Breast epithelium (tissue), 4 donors: ENCODE data around the gene ST7. TPM values are rescaled to one million over a fixed set of nuclear protein-coding genes. Genes with fewer than 3 reads are reported as not detected.

Experiments
- DNase-seq, 2 donors: peaks; one replicate each; pipeline ENCODE4 v3.0.0-alpha.2; 2019; ENCODE audit warnings: low spot score in 2 of 2
- H3K27ac ChIP-seq, 2 donors: fragments of 200-600 bp; sonication (generic) in 1 of 2; one replicate each; pipeline ENCODE4 v1.5.1; 2016 to 2019; ENCODE audit warnings: mild to moderate bottlenecking in 1 of 2
- H3K27me3 ChIP-seq, 2 donors: fragments of 200-600 bp; sonication (generic) in 1 of 2; one replicate each; pipeline versions ENCODE4 v1.5.1 to v1.6.0; 2017 to 2019; ENCODE audit warnings: control low read depth in 1 of 2, mild to moderate bottlenecking in 1 of 2
- H3K36me3 ChIP-seq: fragments of 200-600 bp; one replicate; pipeline ENCODE4 v1.5.1; 2019
- H3K4me1 ChIP-seq, 2 donors: fragments of 200-600 bp; sonication (generic); one replicate each; pipeline ENCODE4 v1.5.1; 2016 to 2019; ENCODE audit warnings: control low read depth in 1 of 2
- H3K4me3 ChIP-seq, 3 donors: fragments of 200-600 bp; sonication (generic); 1 replicate in 2 of 3; 2 replicates in 1 of 3; pipeline ENCODE4 v1.5.1; 2016 to 2019; ENCODE audit warnings: mild to moderate bottlenecking in 3 of 3, moderate library complexity in 2 of 3
- H3K9me3 ChIP-seq, 2 donors: fragments of 200-600 bp; sonication (generic) in 1 of 2; one replicate each; pipeline ENCODE4 v1.5.1; 2016 to 2019; ENCODE audit warnings: control low read depth in 1 of 2
- POLR2A ChIP-seq: fragments of 450-650 bp; IDR thresholded peaks from one replicate; pipeline ENCODE4 v1.6.1; 2016; ENCODE audit warnings: antibody characterized with exemption, mild to moderate bottlenecking, moderate library complexity
- POLR2AphosphoS5 ChIP-seq, 3 donors: sonication (generic); formaldehyde crosslinking; IDR thresholded peaks; one replicate each; pipeline ENCODE4 v1.6.1; 2017; ENCODE audit warnings: antibody characterized with exemption in 3 of 3
- intact Hi-C: fragments of 100-400 bp; cut with DNase I; formaldehyde crosslinking; loops from one replicate; pipeline ENCODE4 v1.15.1; 2023; ENCODE audit warnings: low total_unique reads
- total RNA-seq, 3 donors: library from RNA; depleted of rRNA; stranded (reverse); fragments of >200 nt; gene quantifications; one replicate each; pipeline ENCODE4 v1.1.0, GENCODE V29; 2016
- TF ChIP-seq, protein P1 (sequence below), 3 donors: fragments of 450-650 bp; IDR thresholded peaks; one replicate each; pipeline ENCODE4 v1.5.1; 2016 to 2017; ENCODE audit warnings: antibody characterized with exemption in 3 of 3, mild to moderate bottlenecking in 3 of 3, moderate library complexity in 3 of 3

The ST7 gene
- total RNA-seq, 3 donors from 2014 or later, result 24.3 to 41.4 (median 27.5) TPM

DNA sequence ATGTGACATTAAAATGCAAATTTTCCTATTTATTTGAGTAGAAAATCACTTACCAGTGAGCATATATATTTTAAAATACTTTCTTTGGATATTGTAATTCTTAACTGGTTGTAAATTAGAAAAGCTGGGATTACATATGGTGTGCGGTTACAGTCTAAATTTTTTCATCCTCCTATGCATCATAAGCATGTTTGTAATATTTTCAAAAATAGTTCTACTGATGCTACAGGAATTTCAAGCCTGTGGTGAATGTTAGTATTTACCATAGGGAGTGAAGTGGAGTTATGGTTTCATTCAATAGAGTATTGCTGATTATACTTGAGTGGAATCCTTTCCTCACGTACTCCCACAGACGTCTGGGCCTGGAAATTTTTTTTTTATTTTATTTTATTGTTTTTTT is 34.6 kb upstream of the ST7 start:
- Histone ChIP-seq H3K27me3 (no peaks in the 10 kb centered on the region), H3K27ac (no peak overlapping the region), H3K9me3 (no peaks in the 10 kb centered on the region), H3K4me3 (no peak overlapping the region), H3K36me3 (peaks cover 8% of the 10 kb centered on the region), H3K4me1 (no peaks in the 10 kb centered on the region)
- intact Hi-C loops, result no loop called here
- DNase-seq, result no peak
- TF ChIP-seq POLR2A (no peak), POLR2AphosphoS5 (IDR thresholded peaks at IDR 0.05) (no peak)
- TF ChIP-seq, protein P1, sequence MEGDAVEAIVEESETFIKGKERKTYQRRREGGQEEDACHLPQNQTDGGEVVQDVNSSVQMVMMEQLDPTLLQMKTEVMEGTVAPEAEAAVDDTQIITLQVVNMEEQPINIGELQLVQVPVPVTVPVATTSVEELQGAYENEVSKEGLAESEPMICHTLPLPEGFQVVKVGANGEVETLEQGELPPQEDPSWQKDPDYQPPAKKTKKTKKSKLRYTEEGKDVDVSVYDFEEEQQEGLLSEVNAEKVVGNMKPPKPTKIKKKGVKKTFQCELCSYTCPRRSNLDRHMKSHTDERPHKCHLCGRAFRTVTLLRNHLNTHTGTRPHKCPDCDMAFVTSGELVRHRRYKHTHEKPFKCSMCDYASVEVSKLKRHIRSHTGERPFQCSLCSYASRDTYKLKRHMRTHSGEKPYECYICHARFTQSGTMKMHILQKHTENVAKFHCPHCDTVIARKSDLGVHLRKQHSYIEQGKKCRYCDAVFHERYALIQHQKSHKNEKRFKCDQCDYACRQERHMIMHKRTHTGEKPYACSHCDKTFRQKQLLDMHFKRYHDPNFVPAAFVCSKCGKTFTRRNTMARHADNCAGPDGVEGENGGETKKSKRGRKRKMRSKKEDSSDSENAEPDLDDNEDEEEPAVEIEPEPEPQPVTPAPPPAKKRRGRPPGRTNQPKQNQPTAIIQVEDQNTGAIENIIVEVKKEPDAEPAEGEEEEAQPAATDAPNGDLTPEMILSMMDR (IDR thresholded peaks at IDR 0.05), result no peak

DNA sequence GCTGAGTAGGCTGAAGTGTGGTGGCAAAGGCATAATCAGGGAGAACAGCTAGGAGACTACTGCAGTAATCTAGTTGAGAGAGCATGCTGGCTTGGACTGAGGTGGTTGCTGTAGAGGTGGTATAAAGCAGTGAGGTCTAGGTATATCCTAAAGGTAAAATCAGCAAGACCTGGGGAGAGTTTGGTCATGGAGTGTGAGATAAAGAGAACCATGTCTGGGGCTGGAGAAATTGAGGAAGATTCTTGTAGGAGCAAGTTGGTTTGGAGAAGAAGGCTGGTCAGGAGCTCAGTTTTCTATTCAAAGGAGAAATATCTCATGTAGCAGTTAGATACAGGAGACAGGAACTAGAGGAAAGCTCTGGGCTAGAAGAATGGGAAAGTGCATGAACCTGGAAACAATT is 32.9 kb upstream of the ST7 start:
- Histone ChIP-seq H3K9me3 (no peaks in the 10 kb centered on the region), H3K27me3 (no peaks in the 10 kb centered on the region), H3K36me3 (peaks cover 8% of the 10 kb centered on the region), H3K27ac (no peak overlapping the region), H3K4me3 (no peak overlapping the region), H3K4me1 (no peaks in the 10 kb centered on the region)
- intact Hi-C loops, result no loop called here
- no peak for DNase-seq
- TF ChIP-seq, protein P1 (IDR thresholded peaks at IDR 0.05), result no peak
- no peak for TF ChIP-seq POLR2A
- no peak for TF ChIP-seq POLR2AphosphoS5 (IDR thresholded peaks at IDR 0.05)

DNA sequence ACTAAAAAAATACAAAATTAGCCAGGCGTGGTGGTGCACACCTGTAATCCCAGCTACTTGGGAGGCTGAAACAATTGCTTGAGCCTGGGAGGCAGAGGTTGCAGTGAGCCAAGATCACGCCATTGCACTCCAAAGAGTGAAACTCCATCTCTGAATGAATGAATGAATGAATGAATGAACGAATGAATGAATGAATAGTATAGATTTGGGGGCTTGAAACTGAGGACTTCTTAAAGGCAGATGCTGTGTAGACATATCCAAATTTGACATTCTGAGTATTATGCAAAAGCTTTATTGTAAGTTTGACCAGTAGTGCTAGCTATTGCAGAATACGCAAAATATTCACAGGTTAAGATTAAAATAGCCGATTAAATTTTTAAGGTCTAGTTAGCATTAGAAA is 30.8 kb upstream of the ST7 start:
- H3K27ac ChIP-seq, result no peak overlapping the region
- intact Hi-C loops, result no loop called here
- no peaks in the 10 kb centered on the region for H3K9me3 ChIP-seq
- DNase-seq, result no peak
- H3K36me3 ChIP-seq, result no peaks in the 10 kb centered on the region
- TF ChIP-seq, protein P1 (IDR thresholded peaks at IDR 0.05), result no peak
- TF ChIP-seq POLR2A (no peak), POLR2AphosphoS5 (IDR thresholded peaks at IDR 0.05) (no peak)
- no peaks in the 10 kb centered on the region for H3K27me3 ChIP-seq
- H3K4me1 ChIP-seq, result no peaks in the 10 kb centered on the region
- H3K4me3 ChIP-seq, result no peak overlapping the region

DNA sequence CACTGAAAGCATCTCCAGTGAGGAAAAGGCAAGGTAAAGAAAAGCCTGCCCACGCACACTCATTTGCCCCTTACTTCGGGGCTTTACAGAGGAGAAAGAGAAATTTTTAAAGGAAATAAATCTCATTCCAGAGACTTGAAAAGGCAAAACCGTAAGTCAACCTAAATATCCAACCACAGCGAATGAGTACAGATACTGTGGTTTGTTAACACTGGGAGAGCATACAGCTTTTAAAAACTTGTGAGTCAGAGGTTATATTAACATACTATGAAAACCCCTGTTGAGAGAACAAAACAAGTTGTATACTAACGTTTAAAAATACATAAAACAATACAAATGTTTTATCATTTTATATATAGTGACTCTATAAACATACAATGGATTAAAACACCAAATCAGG is 28.6 kb upstream of the ST7 start:
- intact Hi-C loops, result no loop called here
- no peak for DNase-seq
- H3K27ac ChIP-seq, result no peak overlapping the region

DNA sequence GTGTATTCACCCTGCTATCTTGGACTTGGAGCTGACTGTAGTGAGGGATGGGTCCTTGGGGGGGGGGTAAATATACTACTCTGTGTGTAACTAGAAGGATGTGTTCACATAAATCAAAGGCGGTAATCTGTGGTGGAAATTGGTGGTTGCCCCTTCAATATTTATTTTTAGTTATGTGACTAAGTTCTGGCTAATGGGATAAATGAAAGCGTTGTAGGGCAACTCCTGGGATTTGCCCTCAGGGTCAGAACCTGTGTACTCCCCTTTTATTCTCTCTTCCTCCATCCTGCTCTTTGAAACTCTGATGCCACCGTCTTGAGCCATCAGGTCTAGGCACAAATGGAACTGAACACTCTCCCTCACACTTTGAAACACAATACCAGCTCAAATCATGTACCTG is 24.3 kb upstream of the ST7 start:
- no peaks in the 10 kb centered on the region for H3K27me3 ChIP-seq
- no peak for DNase-seq
- intact Hi-C loops, result no loop called here
- H3K36me3 ChIP-seq, result no peaks in the 10 kb centered on the region
- no peaks in the 10 kb centered on the region for H3K4me1 ChIP-seq
- H3K27ac ChIP-seq, result no peak overlapping the region
- no peaks in the 10 kb centered on the region for H3K9me3 ChIP-seq
- no peak for TF ChIP-seq POLR2AphosphoS5 (IDR thresholded peaks at IDR 0.05)
- TF ChIP-seq POLR2A, result no peak
- TF ChIP-seq, protein P1 (IDR thresholded peaks at IDR 0.05), result no peak
- no peak overlapping the region for H3K4me3 ChIP-seq

More for the DNA sequence above, 28.6 kb upstream of the ST7 start:
- no peak for TF ChIP-seq POLR2A
- TF ChIP-seq, protein P1 (IDR thresholded peaks at IDR 0.05), result no peak
- TF ChIP-seq POLR2AphosphoS5 (IDR thresholded peaks at IDR 0.05), result no peak
- H3K4me3 ChIP-seq, result no peak overlapping the region
- no peaks in the 10 kb centered on the region for H3K36me3 ChIP-seq
- H3K4me1 ChIP-seq, result no peaks in the 10 kb centered on the region
- H3K27me3 ChIP-seq, result no peaks in the 10 kb centered on the region
- H3K9me3 ChIP-seq, result no peaks in the 10 kb centered on the region
